ELR (cell line): ENCODE data around the gene HDGFL3.

Source experiments
- DNase-seq: peaks from one replicate; pipeline ENCODE4 v3.0.0-alpha.2; 2015; ENCODE audit warnings: low read depth

HDGFL3 gene

GRCh38 chr15:83123529-83123928 is 84.1 kb downstream of the HDGFL3 start:
- no peak for DNase-seq

- DNase-seq, result no peak
Observed at GRCh38 chr15:83119968-83120581, 87.5 kb downstream of the HDGFL3 start.

DNA sequence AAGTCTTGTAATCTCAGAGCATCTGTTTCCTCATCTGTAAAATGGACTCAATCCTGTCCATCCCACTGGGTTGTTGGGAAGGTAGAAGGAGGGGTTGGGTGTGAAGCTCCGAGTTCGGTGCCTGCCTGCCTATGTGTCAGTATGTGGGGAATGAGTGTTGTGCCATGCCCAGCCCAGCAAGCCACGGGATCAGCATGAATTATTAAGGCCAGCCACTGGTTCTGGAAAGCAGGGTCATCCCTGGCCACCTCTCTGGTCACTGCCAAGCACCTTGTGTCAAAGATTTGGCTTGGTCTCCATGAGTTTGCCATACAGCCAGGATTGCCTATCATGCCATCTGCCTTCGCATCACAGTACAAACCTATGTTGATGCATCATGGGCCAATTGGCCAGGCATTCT is 88.7 kb downstream of the HDGFL3 start:
- DNase-seq, result no peak

DNA sequence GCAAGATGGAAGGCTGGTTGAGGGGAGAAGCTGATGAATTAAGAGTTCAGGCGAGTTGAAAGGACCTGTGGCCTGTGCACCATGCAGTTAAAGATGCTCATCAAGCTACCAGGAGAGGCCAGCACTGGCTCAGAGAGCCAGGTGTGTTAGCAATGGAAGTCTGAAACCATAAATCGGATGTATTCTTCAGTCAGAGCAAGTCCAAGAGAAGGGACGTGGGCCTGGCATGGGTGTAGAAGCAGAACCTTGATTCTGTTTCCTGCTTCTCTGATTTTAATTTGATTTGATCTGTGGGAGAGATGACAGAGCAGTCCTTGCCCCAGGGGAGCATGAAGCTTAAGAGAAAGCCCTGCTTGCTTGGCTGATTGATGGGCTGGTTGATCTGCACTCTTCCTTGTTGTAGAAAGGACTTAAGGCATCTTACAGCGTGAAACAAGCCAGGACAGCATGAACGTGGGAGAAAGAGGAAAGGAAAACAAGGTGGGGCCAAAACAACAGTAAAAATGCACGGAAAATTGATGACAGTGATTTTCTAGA is 89.3 kb downstream of the HDGFL3 start:
- no peak for DNase-seq

DNA sequence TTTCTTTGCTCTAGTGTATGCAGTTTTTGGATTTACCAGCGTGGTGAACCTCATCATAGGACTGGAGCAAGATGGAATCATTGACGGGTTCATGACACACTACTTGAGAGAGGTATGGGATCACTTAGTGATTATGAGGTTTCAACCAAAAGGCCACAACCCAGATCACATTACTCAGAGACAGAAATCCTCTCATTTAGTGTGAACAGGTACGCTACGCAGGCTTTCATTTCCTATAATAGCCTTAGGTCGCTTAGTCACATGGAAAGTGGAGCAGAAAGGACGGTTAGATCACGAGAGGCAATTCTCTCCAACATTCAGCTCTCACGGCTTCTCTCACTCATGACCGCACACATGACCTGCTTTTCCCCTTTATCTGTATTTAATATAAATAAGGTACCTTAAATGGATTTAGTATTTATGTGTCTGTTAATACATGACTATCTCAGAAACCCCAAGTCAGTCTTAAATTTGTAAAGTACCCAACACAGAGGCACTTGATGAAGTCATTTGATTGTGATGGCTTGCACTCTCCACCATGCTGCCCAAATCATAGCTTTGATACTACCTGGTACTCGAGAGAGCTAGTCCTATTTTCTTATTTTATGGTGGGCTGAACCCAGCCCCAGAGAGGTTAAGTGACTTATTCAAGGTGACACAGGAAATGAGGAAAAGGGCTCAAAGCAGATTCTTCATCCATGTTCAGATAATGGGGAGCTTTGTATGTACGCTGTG is 91.6 kb downstream of the HDGFL3 start:
- no peak for DNase-seq

GRCh38 chr15:83115410-83115809 is 92.2 kb downstream of the HDGFL3 start:
- no peak for DNase-seq

DNA sequence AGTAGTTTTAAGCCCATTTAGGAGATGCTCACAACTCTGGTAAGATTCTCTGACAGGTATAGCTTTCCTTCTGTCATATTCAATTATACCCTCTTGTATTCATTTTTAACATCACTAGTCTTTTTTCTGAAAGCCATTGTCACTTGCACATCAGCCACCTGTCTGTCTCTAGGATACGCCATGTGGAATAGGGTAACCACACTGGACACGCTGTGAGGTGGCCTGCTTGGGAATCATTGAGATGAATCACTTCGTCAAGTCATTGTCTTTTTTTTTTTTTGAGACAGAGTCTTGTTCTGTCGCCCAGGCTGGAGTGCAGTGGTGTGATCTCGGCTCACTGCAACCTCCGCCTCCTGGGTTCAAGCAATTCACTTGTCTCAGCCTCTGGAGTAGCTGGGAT is 92.8 kb downstream of the HDGFL3 start:
- no peak for DNase-seq

DNA sequence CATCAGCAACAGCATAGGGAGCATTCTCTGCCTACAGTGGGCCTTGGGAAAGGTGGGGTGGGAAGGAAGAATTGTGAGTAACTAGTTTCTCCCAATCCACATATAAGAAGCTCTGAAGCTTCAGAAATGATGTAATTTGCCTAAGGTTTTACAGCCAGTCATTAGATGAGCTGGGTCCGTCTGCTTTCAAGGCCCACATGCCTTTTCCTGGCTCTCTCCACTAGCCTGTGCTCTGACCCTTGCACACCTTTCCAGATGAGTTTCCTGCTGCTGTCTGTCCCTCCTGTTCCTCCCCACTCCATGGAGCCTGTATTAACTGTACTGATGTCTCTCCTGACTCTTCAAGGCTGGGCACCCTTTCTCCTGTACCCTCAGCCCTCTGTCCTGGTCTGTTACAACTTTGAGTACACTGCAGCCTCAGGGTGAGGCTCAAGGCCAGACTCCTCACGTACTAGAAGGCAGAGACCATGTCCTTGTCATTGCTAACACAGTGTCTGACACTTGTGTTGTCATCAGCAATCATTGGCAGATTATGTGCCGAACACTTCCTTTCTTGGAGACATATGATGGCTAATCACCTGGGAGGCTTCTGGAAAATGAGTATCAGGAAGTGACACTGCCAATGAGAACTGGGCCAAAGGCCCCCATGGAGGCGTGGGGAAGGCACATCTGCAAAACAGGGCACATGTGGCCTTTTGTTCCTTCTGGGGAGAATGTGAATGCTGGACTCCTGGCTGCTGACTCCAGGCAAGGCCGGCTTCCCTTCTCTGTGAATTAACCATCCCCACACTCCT is 93.5 kb downstream of the HDGFL3 start:
- DNase-seq, result no peak

GRCh38 chr15:83112956-83113299 is 94.7 kb downstream of the HDGFL3 start:
- no peak for DNase-seq

- DNase-seq, result peak; percentile 86
Observed at GRCh38 chr15:83112233-83112955, 95.2 kb downstream of the HDGFL3 start.

DNA sequence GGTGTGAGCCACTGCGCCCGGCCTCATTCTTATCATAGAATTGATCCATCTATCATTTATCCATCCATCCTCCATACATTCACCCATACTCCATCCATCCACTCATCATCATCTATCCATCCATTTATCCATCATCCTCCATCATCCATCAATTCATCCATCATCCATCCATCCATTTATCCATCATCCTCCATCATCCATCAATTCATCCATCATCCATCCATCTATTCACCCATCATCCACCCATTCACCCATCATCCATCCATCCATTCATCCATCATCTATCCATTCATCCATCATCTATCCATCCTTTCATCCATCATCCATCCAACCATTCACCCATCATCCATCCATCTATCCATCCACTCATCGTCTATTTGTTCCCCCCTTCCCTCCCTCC is 96.5 kb downstream of the HDGFL3 start:
- DNase-seq, result no peak

- no peak for DNase-seq
Observed at GRCh38 chr15:83110381-83110780, 97.2 kb downstream of the HDGFL3 start.

DNA sequence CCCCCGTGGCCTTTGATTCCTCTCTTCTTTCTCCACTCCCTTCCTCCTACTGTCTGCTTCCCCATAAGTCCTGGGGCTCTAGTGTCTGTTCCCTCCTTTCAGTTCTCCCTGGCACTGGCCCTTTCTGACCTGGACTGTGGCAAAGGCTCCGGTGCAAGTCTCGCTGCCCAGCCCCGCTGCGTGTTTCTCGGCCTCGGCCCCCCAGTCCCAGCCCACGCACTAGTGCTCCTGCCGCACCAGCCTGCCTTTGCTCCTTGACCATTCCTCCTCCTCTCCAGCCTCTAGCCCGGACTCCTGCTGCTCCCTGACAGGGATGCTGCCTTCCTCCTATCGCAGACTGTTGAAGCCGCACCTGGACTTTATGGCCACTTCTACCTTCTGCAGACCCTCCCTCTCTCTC is 98.1 kb downstream of the HDGFL3 start:
- DNase-seq, result no peak

DNA sequence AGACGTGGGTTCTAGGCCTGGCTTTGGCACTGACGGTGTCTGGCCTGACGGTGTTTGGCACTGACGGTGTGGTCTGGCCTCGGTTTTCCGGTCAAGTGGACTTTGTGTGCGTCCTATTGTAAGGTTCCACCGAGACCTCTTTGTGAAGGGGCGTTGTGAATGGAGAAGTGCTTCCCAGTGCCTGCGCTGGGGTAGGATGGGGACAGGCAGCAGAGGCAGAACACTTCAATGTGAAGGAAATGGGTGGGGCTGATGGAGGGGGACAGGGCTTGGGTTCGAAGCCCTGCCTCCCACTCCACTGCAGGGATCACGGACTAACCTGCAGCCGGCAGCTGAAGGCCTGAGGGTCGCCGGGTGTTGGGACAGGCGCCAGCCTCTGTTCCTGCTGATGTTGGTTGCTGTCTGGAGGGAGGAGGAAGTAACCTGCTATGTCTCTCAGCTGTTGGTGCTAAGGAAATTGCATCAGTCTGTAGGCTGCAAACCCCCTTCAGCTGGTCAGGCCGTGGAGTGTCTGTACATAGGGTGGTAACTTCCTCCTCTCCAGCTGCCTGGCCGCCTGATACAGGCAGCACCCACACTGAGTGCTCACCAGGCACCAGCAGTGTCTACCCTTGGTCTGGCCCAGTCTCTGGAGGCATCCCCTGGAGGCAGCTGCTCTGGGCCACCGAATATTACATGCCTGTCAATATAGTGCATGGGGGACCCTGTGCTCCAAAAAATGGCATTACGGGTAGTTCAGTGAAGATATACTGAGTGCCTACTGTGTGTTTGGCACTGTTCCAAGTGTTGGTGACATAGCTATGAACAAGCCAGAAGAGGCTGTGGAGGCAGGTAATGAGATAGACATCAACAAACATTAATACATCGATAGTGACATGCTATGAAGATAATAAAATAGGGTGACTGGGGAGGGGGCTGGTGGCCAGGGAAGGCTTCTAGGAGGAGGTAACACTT is 99.1 kb downstream of the HDGFL3 start:
- DNase-seq, result no peak

DNA sequence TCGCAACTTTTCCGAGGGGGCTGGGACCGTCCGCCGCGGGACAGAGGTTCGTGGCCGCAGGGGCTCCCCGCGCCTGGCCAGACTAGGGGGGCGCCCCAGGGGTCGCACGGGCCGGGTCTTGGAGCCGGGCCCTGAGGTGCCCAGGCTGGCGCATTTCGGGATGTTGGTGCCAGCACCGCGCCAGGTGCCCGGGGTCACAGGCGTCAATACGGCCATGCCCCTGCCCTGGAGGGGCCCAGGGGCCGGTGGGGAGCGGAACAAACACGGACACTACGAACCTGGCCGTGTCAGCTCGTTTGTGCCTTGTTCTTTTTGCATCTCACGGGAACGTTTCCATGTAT is 99.8 kb downstream of the HDGFL3 start:
- DNase-seq, result no peak

DNA sequence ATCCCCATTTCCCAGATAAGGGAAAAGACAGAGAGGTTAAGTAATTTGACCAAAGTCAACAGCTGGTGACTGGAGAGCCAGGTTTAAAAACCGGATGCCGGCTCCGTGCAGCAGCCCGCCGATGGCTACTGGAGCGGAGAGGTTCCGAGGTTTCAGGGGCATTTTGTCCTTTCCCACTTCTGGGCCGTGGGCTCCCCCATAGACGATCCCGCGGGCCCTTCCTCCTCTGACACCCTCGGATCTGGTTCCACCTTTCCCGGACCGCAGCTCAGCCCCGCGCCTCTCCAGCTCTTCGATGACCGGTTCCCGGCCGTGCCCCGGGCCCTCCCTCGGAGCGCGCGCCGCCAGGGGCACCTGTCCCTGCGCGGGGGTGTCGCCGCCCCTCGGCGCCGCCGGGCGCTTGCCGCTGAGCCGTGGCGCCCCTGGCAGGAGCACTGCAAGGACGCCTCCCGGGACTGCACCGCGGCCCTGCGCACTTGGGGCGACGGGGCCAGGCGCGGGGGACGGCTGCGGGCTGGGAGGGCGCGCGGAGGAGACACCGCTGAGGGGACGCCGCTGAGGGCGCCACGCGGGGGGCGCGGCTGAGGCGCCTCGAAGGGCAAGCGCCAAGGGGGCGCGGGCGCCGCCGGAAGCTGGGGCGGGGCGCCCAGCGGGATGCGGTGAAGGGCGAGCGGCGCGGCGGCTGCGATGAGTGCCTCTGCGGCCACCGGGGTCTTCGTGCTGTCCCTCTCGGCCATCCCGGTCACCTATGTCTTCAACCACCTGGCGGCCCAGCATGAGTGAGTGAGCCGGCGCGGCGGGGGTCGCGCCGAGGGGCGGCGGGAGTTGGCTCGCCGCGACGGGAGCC is 100.4 kb downstream of the HDGFL3 start, which contains the start of gene TM6SF1:
Gene TM6SF1 (plus strand): TSS at position 652 of the 847 bp plus-strand sequence. CDS start 36 bp downstream, at position 688.
- DNase-seq, result no peak

DNA sequence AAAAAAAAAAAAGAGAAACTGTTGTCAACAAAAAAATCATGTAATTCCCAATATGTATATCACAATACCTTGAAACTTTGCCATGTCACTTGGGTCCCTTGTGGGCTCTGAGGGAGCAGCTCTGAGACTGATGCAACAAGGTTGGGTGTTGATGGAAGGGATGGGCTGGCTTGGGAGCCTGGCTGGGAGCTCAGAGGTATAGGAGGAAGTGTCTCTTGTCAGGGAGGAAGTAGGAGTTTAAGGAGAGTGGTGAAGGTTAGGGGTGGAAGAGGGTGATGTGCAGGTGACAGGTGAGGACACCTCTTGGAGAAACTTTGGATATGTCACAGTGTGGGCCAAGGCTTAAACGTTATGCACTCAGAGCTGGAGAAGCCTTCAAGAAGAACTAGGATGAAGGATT is 102.2 kb downstream of the HDGFL3 start:
- DNase-seq, result no peak

- DNase-seq, result no peak
Observed at GRCh38 chr15:83104141-83104540, 103.5 kb downstream of the HDGFL3 start.

DNA sequence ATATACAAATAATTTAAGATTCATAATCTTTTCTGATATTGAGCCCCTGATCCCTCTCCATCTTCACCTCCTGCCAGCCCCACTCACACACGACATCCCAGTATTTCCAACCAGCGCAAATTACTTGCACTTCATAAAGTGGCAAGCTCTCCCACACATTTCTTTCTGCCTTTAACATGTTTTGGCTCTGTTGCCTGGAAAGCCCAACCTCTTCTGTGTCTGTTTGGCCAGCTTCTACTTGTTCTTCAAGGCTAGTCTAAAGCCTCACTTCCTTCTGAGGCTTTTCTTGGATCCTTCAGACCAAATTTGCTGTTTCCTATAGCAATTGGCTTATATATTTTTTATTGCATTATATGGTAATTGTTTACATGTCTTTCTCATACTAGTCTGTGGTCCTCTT is 105.3 kb downstream of the HDGFL3 start:
- DNase-seq, result no peak

DNA sequence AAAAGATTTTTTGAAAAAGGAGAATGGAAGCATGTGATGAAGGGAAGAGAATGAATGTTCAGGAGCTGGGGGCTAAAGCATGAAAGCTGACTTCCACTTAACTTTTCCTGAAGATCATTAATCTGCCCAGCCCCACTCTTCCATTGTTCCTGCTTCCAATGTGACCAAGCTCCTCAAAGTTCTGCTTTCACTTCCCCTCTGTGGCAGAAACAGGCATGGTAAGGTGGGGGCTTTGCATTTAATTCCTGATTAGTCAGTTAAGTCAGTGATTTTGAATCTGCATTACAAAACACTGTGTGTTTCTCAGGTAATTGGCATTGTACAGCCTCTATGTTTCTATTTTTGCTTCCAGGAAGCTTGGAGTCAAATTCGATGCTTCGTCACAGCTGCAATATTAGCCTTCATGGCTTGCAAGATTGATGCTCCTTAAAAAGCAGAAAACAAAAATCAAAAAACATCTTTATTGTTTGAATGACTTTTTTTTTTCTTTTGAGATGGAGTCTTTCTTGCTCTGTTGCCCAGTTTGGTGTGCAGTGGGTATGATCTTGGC is 107.5 kb downstream of the HDGFL3 start:
- no peak for DNase-seq
